Endothelial cell (in vitro differentiated cells): Measurements from ENCODE around the gene NPAS2. TPM values are rescaled to one million over a fixed set of nuclear protein-coding genes. Genes with fewer than 3 reads are reported as not detected.

ENCODE experiments used
- DNase-seq: peaks from one replicate; pipeline ENCODE4 v3.0.0; 2021; ENCODE audit warnings: low spot score
- H3K27ac Mint-ChIP-seq: one replicate; pipeline ENCODE4 v1.8.0; 2021; ENCODE audit warnings: mixed read lengths, inconsistent platforms; ENCODE audit not compliant: unreplicated experiment
- H3K27me3 Mint-ChIP-seq: one replicate; pipeline ENCODE4 v1.8.0; 2021; ENCODE audit warnings: mild to moderate bottlenecking, moderate library complexity, mixed read lengths, inconsistent platforms; ENCODE audit not compliant: unreplicated experiment
- H3K36me3 Mint-ChIP-seq: one replicate; pipeline ENCODE4 v1.8.0; 2021; ENCODE audit warnings: mild to moderate bottlenecking, low read depth, mixed read lengths, inconsistent platforms; ENCODE audit not compliant: unreplicated experiment
- H3K4me1 Mint-ChIP-seq: one replicate; pipeline ENCODE4 v1.8.0; 2021; ENCODE audit warnings: mild to moderate bottlenecking, mixed read lengths, inconsistent platforms; ENCODE audit not compliant: unreplicated experiment
- H3K4me3 Mint-ChIP-seq: one replicate; pipeline ENCODE4 v1.8.0; 2021; ENCODE audit warnings: mild to moderate bottlenecking, mixed read lengths, inconsistent platforms; ENCODE audit not compliant: unreplicated experiment
- H3K9me3 Mint-ChIP-seq: one replicate; pipeline ENCODE4 v1.8.0; 2021; ENCODE audit warnings: mixed read lengths, inconsistent platforms; ENCODE audit not compliant: unreplicated experiment
- total RNA-seq: library from RNA; stranded (reverse); fragmentation: NEBNext Ultra II Directional; extraction: Animal tissue kit (Norgen Biotek cat#: 25700); gene quantifications from one replicate; pipeline ENCODE4 v1.2.1, GENCODE V29; 2021; ENCODE audit not compliant: unreplicated experiment
- TF ChIP-seq, protein P1 (sequence below): fragments of 200-600 bp; sonication (generic); IDR thresholded peaks from one replicate; pipeline ENCODE4 v1.5.0; 2021; ENCODE audit warnings: antibody characterized with exemption; ENCODE audit not compliant: unreplicated experiment

The NPAS2 gene
- total RNA-seq, 1 donor from 2014 or later = 70.1 TPM

- peaks cover 28% of the 10 kb centered on the region for H3K36me3 Mint-ChIP-seq
- peak overlapping the region; percentile 37 for H3K4me3 Mint-ChIP-seq
- TF ChIP-seq, protein P1, sequence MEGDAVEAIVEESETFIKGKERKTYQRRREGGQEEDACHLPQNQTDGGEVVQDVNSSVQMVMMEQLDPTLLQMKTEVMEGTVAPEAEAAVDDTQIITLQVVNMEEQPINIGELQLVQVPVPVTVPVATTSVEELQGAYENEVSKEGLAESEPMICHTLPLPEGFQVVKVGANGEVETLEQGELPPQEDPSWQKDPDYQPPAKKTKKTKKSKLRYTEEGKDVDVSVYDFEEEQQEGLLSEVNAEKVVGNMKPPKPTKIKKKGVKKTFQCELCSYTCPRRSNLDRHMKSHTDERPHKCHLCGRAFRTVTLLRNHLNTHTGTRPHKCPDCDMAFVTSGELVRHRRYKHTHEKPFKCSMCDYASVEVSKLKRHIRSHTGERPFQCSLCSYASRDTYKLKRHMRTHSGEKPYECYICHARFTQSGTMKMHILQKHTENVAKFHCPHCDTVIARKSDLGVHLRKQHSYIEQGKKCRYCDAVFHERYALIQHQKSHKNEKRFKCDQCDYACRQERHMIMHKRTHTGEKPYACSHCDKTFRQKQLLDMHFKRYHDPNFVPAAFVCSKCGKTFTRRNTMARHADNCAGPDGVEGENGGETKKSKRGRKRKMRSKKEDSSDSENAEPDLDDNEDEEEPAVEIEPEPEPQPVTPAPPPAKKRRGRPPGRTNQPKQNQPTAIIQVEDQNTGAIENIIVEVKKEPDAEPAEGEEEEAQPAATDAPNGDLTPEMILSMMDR = no peak
- H3K27ac Mint-ChIP-seq = no peak overlapping the region
- H3K9me3 Mint-ChIP-seq = peaks cover 8% of the 10 kb centered on the region
- H3K4me1 Mint-ChIP-seq = peaks cover 8% of the 10 kb centered on the region
- H3K27me3 Mint-ChIP-seq = peaks cover 2% of the 10 kb centered on the region
- no peak for DNase-seq
Observed at GRCh38 chr2:100845141-100845991, 25.4 kb downstream of the NPAS2 start.

- H3K4me3 Mint-ChIP-seq = no peak overlapping the region
- H3K27ac Mint-ChIP-seq = no peak overlapping the region
- H3K9me3 Mint-ChIP-seq = peaks cover 8% of the 10 kb centered on the region
- no peak for DNase-seq
- TF ChIP-seq, protein P1 = no peak
- H3K36me3 Mint-ChIP-seq = peaks cover 35% of the 10 kb centered on the region
- peaks cover 10% of the 10 kb centered on the region for H3K4me1 Mint-ChIP-seq
- H3K27me3 Mint-ChIP-seq = peaks cover 2% of the 10 kb centered on the region
Observed at GRCh38 chr2:100846716-100847115, 26.8 kb downstream of the NPAS2 start.

DNA sequence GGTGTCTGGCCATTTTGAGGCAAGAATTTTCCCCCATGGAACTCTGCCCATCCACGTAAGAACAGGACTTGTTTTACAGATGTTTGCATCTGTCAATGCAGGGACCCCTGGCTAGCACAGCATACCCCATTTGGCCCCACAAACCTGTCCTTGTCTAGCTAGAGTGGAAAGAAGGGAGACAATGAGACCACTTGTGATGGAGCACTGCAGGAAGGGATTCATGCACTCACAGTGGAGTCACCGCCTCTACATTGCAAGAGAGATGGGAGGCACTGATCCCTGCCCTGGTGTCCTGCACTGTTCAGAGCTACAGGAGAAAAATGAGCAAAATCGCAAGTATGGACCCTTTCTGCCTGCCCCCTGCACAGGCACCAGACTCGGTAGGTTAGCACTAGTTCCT is 32.5 kb downstream of the NPAS2 start:
- TF ChIP-seq, protein P1 = no peak
- Mint-ChIP-seq H3K27me3 (peaks cover 7% of the 10 kb centered on the region), H3K36me3 (peaks cover 15% of the 10 kb centered on the region), H3K4me3 (no peak overlapping the region), H3K4me1 (peaks cover 20% of the 10 kb centered on the region), H3K9me3 (no peaks in the 10 kb centered on the region), H3K27ac (no peak overlapping the region)
- no peak for DNase-seq

- no peak overlapping the region for H3K27ac Mint-ChIP-seq
- H3K4me1 Mint-ChIP-seq = peaks cover 15% of the 10 kb centered on the region
- peaks cover 7% of the 10 kb centered on the region for H3K27me3 Mint-ChIP-seq
- no peaks in the 10 kb centered on the region for H3K9me3 Mint-ChIP-seq
- DNase-seq = no peak
- peak overlapping the region; percentile 47 for H3K4me3 Mint-ChIP-seq
- H3K36me3 Mint-ChIP-seq = peaks cover 15% of the 10 kb centered on the region
- TF ChIP-seq, protein P1 = no peak
Observed at GRCh38 chr2:100852999-100853908, 33.3 kb downstream of the NPAS2 start.
